GM18508 (cell line): ENCODE data around the gene WNT3A.
A peak's percentile ranks its signal among the peaks of the same experiment; 100 is the strongest.

Experiments
- ATAC-seq: cut with Tn5 transposase; IDR thresholded peaks from one replicate; pipeline ENCODE4 v1.9.1; 2021; ENCODE audit warnings: moderate number of reproducible peaks; ENCODE audit not compliant: insufficient read depth, unreplicated experiment

The WNT3A gene

DNA sequence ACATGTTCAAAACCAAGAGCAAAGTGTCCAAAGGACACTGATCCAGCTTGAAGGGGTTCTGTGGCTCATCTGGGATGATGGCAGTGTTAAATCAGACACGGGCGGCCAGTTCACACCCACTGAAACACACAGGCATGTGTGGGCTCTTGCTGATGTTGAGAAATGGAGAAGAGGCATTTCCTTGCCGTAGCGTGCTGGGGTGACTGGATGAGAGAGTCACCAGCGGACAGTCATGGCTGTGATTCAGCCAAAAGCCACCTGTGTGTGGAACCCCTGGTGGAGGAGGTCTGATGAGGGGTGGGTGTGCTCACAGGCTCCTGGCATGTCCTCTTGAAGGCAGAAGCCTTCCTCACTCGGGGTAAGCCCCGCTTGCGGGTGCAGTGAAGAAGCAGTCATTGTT, 89.1 kb downstream of the WNT3A start:
- ATAC-seq: no peak

DNA sequence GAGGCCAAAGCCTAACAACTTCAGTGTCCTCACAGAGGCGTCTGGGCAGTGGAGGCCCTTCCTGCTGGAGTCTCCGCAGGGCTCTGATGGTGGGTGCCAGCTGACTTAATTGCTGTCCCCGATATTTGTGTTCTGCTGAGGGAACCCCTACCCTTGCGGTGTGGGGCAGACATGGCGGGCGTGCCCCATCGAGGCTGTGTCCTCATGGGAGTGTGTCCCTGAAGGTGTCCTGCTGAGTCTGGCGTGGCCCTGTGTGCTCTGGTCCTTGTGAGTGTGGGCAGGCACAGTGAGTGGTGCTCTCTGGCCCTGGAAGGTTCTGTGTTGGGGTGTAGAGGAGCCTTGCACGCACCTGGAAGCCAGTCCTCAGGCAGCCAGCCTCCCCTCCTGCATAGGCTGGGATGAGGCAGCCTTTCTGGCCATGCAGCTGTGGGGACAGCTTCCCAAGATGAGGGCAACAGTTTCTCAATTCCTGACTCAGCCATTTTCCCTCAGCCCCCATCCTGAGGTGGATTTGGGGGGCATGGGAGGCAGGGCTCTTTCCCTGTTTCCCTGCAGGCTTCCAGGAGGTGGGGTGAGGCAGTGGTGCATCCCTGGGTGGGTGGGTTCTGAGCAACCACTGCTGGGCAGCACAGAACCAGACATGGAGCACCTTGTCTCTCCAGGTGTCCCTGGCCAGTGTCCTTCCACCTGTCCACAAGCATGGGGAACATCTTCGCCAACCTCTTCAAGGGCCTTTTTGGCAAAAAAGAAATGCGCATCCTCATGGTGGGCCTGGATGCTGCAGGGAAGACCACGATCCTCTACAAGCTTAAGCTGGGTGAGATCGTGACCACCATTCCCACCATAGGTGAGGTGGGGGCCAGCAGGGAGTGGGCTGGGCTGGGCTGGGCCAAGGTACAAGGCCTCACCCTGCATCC, 89.9 kb downstream of the WNT3A start:
- no peak for ATAC-seq

DNA sequence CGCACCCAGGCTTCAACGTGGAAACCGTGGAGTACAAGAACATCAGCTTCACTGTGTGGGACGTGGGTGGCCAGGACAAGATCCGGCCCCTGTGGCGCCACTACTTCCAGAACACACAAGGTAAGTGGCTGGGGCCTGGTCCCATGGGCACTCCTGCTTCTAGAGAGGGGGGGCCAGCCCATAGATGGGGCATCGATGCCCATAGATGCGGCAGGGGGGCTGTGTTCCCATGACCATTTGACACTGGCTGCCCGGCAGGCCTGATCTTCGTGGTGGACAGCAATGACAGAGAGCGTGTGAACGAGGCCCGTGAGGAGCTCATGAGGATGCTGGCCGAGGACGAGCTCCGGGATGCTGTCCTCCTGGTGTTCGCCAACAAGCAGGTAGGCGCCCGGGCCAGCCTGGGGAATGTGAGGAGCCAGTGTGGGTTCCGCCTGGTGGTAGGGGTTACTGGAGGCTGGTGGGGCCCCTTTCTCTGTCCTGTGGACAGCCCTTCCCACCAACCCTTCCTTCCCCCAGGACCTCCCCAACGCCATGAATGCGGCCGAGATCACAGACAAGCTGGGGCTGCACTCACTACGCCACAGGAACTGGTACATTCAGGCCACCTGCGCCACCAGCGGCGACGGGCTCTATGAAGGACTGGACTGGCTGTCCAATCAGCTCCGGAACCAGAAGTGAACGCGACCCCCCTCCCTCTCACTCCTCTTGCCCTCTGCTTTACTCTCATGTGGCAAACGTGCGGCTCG, 90.7 kb downstream of the WNT3A start:
- no peak for ATAC-seq

DNA sequence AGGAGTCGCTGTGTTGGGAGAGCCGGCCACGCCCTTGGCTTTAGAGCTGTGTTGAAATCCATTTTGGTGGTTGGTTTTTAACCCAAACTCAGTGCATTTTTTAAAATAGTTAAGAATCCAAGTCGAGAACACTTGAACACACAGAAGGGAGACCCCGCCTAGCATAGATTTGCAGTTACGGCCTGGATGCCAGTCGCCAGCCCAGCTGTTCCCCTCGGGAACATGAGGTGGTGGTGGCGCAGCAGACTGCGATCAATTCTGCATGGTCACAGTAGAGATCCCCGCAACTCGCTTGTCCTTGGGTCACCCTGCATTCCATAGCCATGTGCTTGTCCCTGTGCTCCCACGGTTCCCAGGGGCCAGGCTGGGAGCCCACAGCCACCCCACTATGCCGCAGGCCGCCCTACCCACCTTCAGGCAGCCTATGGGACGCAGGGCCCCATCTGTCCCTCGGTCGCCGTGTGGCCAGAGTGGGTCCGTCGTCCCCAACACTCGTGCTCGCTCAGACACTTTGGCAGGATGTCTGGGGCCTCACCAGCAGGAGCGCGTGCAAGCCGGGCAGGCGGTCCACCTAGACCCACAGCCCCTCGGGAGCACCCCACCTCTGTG, 91.6 kb downstream of the WNT3A start:
- ATAC-seq: no peak

DNA sequence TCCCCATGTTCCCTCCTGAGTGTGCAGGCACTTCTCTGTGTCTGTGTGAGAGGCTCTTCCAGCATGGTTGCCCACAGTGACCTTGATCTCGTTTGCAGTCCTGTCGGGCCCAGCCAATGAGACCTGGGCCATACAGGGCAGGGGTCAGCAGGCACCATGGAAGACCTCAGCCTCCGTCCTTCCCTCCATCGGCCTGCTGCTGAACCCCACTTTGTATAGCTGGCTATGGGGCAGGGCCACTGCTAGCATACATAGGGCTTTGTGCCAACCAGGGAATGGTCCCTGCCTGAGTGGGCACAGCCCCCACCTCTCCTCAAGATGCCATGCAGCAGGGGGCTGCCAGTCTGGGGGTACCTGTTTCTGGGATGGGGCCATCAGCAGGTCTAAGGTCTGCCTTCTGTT, 92.5 kb downstream of the WNT3A start:
- no peak for ATAC-seq

GRCh38 chr1:228100822-228101613, 94.2 kb downstream of the WNT3A start:
- ATAC-seq: no peak

DNA sequence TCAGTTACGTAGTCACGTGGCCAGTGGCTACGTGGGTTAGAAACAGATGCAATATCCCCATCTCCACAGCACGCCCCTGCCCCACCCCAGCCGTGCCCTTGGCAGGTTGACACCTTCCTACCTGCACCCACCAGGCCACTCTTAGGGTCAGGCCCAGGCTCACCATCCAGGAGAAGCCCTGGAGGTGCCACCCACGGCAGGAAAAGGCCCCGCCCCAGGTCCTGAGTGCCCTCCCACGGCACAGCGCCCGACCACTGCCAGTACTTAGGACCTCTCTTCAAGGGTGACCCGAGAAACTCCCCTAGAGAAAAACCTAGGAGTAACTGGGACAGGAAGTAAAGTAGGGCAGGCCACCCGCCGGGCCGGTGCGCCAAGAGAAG, 94.8 kb downstream of the WNT3A start:
- ATAC-seq: no peak

GRCh38 chr1:228101994-228102790, 95.4 kb downstream of the WNT3A start:
- no peak for ATAC-seq

DNA sequence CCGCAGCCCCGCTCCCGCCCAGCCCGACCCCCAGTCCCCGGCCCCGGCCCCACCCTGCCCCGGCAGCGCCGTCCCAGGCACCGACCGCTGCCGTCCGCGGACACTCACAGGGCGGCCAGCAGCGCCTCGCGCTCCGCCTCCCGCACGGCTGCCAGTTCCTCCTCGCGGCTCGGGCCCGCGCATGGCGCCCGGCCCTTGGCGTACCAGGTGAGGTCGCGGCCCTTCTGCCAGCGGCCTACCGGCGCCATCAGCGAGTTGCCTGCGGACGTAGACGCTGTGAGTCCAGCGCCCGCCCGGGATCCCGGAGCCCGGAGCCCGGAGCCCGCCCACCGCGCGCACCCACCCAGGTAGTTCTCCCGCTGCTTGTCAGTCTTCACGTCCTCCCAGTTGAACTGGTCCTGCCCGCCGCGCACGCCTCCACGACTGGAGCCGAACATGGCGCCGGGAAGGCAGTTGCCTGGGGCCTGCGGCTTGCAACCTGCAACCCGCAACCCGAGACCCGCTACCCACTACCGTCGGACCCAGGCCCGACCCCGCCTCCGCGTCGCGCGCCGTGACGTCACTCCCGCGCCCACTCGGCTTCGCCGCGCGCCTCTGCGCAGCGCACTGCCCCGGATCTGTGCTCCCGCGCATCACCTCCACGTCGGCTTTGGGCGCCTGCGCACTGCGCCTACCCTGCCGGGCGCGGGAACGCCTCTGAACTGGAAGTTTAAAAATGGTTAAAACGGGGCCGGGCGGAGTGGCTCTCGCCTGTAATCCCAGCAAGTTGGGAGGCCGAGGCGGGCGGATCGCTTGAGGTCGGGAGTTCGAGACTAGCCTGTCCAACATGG, 96.2 kb downstream of the WNT3A start, which contains the start of gene C1orf35:
TSS of gene C1orf35 (minus strand) at position 535 of the 830 bp plus-strand sequence. CDS start at position 437, 98 bp downstream.
- ATAC-seq: peak; percentile 40

DNA sequence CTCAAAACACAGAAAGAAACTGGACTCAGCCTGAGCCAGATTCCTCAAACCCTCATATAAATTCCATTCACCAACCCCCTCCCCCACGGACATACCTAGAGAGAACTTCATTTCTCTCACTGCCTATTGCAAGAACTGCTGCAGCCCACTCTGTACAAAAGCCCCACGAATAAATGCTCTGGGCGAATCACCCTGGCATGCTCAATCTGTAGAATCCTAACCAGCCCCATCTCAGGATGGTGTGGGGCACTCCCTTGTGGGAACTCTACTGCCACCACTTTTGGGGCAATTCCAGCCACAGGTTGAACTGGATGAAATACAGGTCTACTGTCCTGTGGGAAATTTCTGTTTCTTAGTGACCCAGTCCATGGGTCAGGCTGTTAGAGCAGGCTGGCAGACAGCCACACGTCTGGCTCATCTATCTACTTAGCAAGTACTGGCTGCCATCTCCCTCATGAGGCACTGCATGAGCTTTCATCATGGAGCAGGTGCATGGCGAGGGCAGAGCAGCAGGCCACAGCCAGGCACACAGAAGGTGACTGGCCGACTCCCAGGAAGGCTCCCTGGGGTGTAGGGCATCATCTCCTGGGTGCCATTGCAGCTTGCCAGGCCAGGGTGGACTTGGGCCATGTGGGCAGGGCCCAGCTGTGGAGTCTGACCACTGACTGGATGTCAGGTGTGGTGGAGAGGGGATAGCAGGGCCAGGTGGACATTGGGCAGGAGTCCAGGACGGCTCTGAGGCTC, 97.9 kb downstream of the WNT3A start:
- no peak for ATAC-seq

DNA sequence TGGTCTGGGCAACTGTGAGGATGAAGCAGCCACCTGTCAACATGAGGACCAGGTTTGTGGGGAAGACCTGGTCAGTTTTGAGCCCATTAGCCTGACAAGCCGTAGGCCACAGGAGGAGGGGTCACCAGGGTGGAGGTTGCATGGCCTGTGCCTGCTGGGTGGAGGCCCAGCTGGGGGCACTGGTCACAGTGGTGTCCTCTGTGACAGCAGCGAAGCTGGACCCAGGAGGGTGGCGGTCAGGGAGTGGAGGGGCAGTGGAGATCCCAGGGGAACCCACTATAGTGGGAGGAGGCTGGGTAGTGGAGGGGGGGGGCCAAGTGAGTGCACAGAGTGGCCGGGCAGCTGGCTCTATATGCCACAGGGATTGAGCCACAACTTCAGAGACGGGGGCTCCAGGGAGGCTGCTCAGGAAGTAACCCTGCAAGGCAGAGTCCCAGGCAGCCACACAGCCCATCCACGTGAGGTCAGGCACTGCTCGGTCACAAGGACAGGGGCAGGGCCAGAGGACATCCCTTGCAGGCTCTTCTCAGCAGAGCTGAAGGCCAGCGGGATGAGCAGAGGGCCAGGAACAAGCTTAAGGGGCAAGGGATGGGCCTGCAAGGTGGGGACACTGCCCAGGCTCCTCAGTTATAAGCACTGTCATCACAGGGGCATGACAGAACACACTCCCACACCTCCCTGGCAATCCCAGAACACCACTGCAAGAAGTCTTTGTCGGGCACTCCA, 98.6 kb downstream of the WNT3A start:
- ATAC-seq: no peak

- no peak for ATAC-seq
Measured at GRCh38 chr1:228105996-228106799, 99.4 kb downstream of the WNT3A start.

- no peak for ATAC-seq
Measured at GRCh38 chr1:228106800-228107054, 99.9 kb downstream of the WNT3A start.

DNA sequence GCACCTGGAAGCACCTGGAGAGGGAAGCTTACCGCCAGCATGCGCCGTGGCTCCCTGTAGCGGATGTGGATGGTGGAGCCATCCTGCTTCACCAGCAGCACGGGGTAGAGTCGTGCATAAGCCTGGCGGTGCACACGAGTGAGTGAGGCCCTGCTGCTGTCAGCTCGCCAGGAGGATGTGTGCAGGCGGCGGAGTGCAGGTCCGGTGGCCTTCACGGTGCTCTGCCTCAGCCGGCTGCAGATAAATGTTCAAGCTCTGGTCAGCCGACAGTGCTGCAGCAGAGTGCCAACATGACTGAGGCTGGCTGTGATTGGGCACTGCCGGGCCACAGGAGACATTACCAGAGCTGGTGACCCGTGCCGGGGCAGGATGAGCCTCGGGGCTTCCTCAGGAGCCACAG, 100.8 kb downstream of the WNT3A start:
- no peak for ATAC-seq

DNA sequence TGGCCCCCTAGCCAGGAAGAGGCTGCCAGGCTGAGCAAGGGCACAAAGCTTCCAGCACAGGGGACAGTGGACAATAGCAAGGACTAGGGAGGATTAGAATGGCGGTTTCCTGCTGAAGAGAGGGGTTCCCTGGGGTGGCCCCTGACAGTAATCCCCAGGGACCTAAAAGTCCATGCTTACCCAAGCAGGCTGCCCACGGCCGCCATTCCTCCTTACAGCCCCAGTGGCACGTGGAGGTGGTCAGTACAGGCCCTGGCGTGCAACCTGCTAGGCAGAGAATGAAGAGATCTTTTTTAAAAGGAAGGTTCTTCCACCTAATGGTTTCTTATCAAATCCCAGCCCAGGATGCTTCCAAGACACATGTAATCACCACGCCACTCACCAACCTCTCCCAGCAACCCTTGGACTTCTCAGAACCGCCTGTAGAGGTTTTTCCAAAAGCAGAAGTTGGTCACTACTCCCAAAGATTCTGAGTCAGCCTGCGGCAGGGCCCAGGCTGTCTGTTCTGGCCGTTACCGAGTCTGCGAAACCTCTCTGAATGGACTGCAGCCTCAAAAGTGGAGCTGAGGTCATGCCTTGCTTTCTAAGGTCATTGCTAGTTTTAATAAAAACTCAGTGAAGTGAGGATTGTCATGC, 101.4 kb downstream of the WNT3A start:
- no peak for ATAC-seq

DNA sequence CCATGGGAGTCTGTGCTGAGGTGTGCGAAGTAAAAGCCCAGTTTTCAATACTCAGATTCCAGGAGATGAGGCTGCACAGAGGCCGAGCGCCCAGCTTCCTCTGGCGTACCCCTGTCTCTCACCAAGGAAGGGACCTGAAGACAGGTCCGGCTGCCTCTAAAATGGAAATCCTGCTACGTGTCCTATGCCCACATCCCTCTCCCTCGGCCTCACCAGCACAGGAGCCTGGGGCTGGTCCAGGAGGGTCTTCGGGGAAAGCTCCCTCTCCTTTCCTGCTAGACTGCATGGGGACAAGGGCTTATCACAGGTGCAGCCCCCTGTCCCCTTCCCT, 101.9 kb downstream of the WNT3A start:
- no peak for ATAC-seq
